Liver (tissue), 9 donors: ENCODE results near the gene GRK5. TPM values are rescaled to one million over a fixed set of nuclear protein-coding genes. Genes with fewer than 3 reads are reported as not detected.

Source experiments
- DNase-seq: peaks from one replicate; pipeline ENCODE4 v3.0.0-alpha.2; 2017; ENCODE audit warnings: low spot score
- H3K27ac ChIP-seq, 2 donors: one replicate each; pipeline ENCODE4 v1.7.0; 2013; ENCODE audit warnings: inconsistent platforms in 2 of 2, low read length in 2 of 2, control low read depth in 1 of 2, low read depth in 1 of 2, mild to moderate bottlenecking in 1 of 2
- H3K27me3 ChIP-seq, 4 donors: one replicate each; pipeline versions ENCODE4 v1.6.1 to v1.7.0; 2013; ENCODE audit warnings: low read length in 3 of 4, inconsistent platforms in 1 of 4, mild to moderate bottlenecking in 1 of 4, moderate library complexity in 1 of 4; ENCODE audit not compliant: control insufficient read depth in 4 of 4, insufficient read depth in 4 of 4
- H3K36me3 ChIP-seq, 4 donors: one replicate each; pipeline versions ENCODE4 v1.6.1 to v1.7.0; 2013; ENCODE audit warnings: low read length in 3 of 4, mild to moderate bottlenecking in 3 of 4, low read depth in 1 of 4, moderate library complexity in 1 of 4; ENCODE audit not compliant: control insufficient read depth in 4 of 4, insufficient read depth in 3 of 4
- H3K4me1 ChIP-seq, 4 donors: one replicate each; pipeline versions ENCODE4 v1.6.1 to v1.7.0; 2013; ENCODE audit warnings: low read length in 3 of 4, mild to moderate bottlenecking in 3 of 4, moderate library complexity in 1 of 4; ENCODE audit not compliant: control insufficient read depth in 4 of 4, insufficient read depth in 4 of 4
- H3K4me3 ChIP-seq, 3 donors: one replicate each; pipeline versions ENCODE4 v1.6.1 to v1.7.0; 2013; ENCODE audit warnings: low read length in 3 of 3, control low read depth in 1 of 3, low read depth in 1 of 3, mild to moderate bottlenecking in 1 of 3
- H3K9ac ChIP-seq, 2 donors: one replicate each; pipeline ENCODE4 v1.7.0; 2013; ENCODE audit warnings: low read length in 2 of 2, mild to moderate bottlenecking in 2 of 2, moderate library complexity in 2 of 2, control low read depth in 1 of 2, low read depth in 1 of 2
- H3K9me3 ChIP-seq, 4 donors: one replicate each; pipeline versions ENCODE4 v1.6.1 to v1.7.0; 2013; ENCODE audit warnings: low read length in 3 of 4; ENCODE audit not compliant: control insufficient read depth in 4 of 4
- ATF3 ChIP-seq: IDR thresholded peaks from 2 replicates; pipeline ENCODE4 v1.6.1; 2016; ENCODE audit warnings: antibody characterized with exemption
- FOXA1 ChIP-seq: IDR thresholded peaks from 2 replicates; pipeline ENCODE4 v1.6.1; 2016; ENCODE audit warnings: antibody characterized with exemption
- FOXA2 ChIP-seq: IDR thresholded peaks from 2 replicates; pipeline ENCODE4 v1.6.1; 2016; ENCODE audit warnings: antibody characterized with exemption
- GABPA ChIP-seq, 2 donors: IDR thresholded peaks in 1 of 2; conservative IDR thresholded peaks in 1 of 2; 2 replicates each; pipeline ENCODE4 v1.6.1; 2016; ENCODE audit warnings: antibody characterized with exemption in 2 of 2, mild to moderate bottlenecking in 1 of 2, moderate library complexity in 1 of 2
- NR2F2 ChIP-seq: IDR thresholded peaks from 2 replicates; pipeline ENCODE4 v1.6.1; 2016; ENCODE audit warnings: antibody characterized with exemption
- RAD21 ChIP-seq, 2 donors: IDR thresholded peaks; 2 replicates each; pipeline ENCODE4 v1.6.1; 2016; ENCODE audit warnings: antibody characterized with exemption in 2 of 2, mild to moderate bottlenecking in 2 of 2
- REST ChIP-seq: IDR thresholded peaks from 2 replicates; pipeline ENCODE4 v1.6.1; 2016; ENCODE audit warnings: antibody characterized with exemption, mild to moderate bottlenecking
- RXRA ChIP-seq, 2 donors: IDR thresholded peaks; 2 replicates each; pipeline ENCODE4 v1.6.1; 2017 to 2018; ENCODE audit warnings: antibody characterized with exemption in 2 of 2, mild to moderate bottlenecking in 1 of 2
- SP1 ChIP-seq: IDR thresholded peaks from 2 replicates; pipeline ENCODE4 v1.6.1; 2018; ENCODE audit warnings: antibody characterized with exemption, mild to moderate bottlenecking
- YY1 ChIP-seq: IDR thresholded peaks from 2 replicates; pipeline ENCODE4 v1.6.1; 2016; ENCODE audit warnings: antibody characterized with exemption, mild to moderate bottlenecking
- ZBTB33 ChIP-seq: IDR thresholded peaks from 2 replicates; pipeline ENCODE4 v1.6.1; 2016; ENCODE audit warnings: antibody characterized with exemption
- WGBS: extraction: QIAGEN DNeasy Blood & Tissue Kit; methylation state at CpG from one replicate; pipeline ENCODE4 v1.1.7; 2013; 5-methylcytosine and 5-hydroxymethylcytosine counted together
- polyA plus RNA-seq, 2 donors: library from polyadenylated mRNA; stranded (reverse) in 1 of 2; unstranded in 1 of 2; fragments of 200-250 nt in 1 of 2; fragments of >200 nt in 1 of 2; fragmentation: Nextera tagmentation in 1 of 2; extraction: Ambion mirVana in 1 of 2; gene quantifications; one replicate each; pipeline versions ENCODE4 v1.2.1 to v1.2.3, GENCODE V29; 2013 to 2015
- total RNA-seq, 2 donors: library from RNA; depleted of rRNA; stranded (reverse); fragments of >200 nt; gene quantifications; one replicate each; pipeline ENCODE4 v1.2.3, GENCODE V29; 2014
- TF ChIP-seq, protein P1 (sequence below): IDR thresholded peaks from 2 replicates; pipeline ENCODE4 v1.6.1; 2016; ENCODE audit warnings: antibody characterized with exemption
- donor health status: healthy.
- donor health status: healthy.
- donor health status: healthy.
- donor health status: healthy.
- donor health status: healthy.

Gene GRK5
- total and polyA plus RNA-seq, 4 donors: 2.1 to 6.6 (median 5.1) TPM

DNA sequence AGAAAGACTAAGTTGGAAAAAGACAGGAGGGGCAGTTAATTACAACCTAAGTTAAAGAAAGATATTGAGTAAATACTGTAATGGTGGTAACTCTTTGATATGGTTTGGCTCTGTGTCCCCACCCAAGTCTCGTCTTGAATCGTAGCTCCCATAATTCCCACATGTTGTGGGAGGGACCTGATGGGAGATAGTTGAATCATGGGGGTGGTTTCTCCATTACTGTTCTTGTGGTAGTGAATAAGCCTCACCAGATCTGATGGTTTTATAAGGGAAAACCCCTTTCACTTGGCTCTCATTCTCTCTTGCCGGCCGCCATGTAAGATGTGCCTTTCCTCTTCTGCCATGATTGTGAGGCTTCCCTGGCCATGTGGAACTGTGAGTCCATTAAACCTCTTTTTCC is 143.8 kb downstream of the GRK5 start:
- no peak overlapping the region for H3K9ac ChIP-seq
- TF ChIP-seq, protein P1, sequence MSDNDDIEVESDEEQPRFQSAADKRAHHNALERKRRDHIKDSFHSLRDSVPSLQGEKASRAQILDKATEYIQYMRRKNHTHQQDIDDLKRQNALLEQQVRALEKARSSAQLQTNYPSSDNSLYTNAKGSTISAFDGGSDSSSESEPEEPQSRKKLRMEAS: no peak
- TF ChIP-seq YY1 (no peak), NR2F2 (no peak), FOXA2 (no peak), FOXA1 (no peak), RAD21 (IDR thresholded peaks at IDR 0.05) (no peak), SP1 (no peak), ATF3 (no peak), GABPA (IDR thresholded peaks at IDR 0.05 in 1 of 2, conservative IDR thresholded peaks at IDR 0.05 in 1 of 2) (no peak), RXRA (IDR thresholded peaks at IDR 0.05) (no peak), ZBTB33 (no peak)
- H3K4me1 ChIP-seq: peaks cover 0 to 5% (median 2%) of the 10 kb centered on the region in 4 donors
- no peaks in the 10 kb centered on the region for H3K36me3 ChIP-seq
- H3K4me3 ChIP-seq: no peak overlapping the region
- WGBS: 92% methylated on average over 4 of the region's 4 CpGs
- H3K9me3 ChIP-seq: peaks cover 0 to 2% (median 0%) of the 10 kb centered on the region in 4 donors
- no peak overlapping the region for H3K27ac ChIP-seq
- H3K27me3 ChIP-seq: no peaks in the 10 kb centered on the region
- no peak for DNase-seq

DNA sequence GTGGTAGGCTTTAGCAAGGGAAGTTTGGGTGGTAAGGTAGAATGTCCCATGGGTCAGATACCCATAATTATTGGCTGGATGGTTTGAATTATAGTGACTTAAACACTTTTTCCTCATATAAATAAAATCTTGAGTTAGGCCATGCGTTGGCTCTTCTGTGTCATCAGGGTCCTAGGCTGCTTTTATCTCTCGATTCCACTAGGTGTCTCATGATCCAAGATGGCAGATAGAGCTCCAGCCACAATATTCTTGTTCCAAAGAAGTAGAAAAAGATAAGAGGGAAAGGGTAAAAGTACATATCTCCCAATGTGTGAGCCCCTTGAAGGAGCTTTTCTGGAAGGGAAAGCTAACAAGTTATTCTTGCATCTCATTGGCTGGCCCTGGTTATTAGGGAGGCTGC is 144.7 kb downstream of the GRK5 start:
- no peak overlapping the region for H3K4me3 ChIP-seq
- H3K27ac ChIP-seq: no peak overlapping the region
- no peak overlapping the region for H3K9ac ChIP-seq
- TF ChIP-seq RAD21 (IDR thresholded peaks at IDR 0.05): no peak
- H3K36me3 ChIP-seq: no peaks in the 10 kb centered on the region
- no peak for DNase-seq
- 96% methylated on average over 2 of the region's 2 CpGs for WGBS
- peaks cover 0 to 2% (median 0%) of the 10 kb centered on the region in 4 donors for H3K9me3 ChIP-seq
- peaks cover under 1 to 5% (median 2%) of the 10 kb centered on the region in 4 donors for H3K4me1 ChIP-seq
- H3K27me3 ChIP-seq: no peaks in the 10 kb centered on the region

DNA sequence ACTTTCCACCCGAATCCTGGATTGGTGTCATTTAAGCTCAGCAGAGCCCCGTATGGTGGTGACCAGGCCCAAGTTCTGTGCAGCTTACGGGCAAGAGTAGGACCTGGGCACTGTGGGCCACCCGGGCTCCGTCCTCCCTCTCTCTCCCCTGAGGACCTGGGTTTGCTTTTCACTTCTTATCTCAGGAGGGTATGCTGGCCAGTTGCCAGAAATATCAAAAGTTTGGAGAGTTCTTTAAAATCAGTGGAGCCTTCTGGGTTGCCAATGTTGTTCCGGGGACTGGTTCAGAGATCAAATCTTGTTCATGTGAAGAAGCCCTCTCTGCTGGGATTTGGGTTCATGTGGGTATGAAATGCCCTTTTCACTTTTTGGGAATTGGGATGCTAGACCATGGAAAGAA is 145.4 kb downstream of the GRK5 start:
- Histone ChIP-seq H3K9ac (no peak overlapping the region), H3K27ac (no peak overlapping the region), H3K4me1 (peaks cover 5 to 13% (median 8%) of the 10 kb centered on the region in 4 donors), H3K4me3 (no peak overlapping the region), H3K9me3 (peaks cover 0 to 2% (median 0%) of the 10 kb centered on the region in 4 donors), H3K36me3 (no peaks in the 10 kb centered on the region), H3K27me3 (no peaks in the 10 kb centered on the region)
- no peak for TF ChIP-seq REST
- DNase-seq: no peak
- WGBS: 98% methylated on average over 6 of the region's 6 CpGs
